SK-N-SH (cell line): ENCODE data around the gene PLVAP. TPM values are rescaled to one million over a fixed set of nuclear protein-coding genes. Genes with fewer than 3 reads are reported as not detected.

Experiments used
- CTCF ChIA-PET: fragments of 300-600, 350-600 bp; formaldehyde crosslinking; extraction: SDS; loops from one replicate; lab custom pipeline; 2021; lab: Yijun Ruan, JAX
- POLR2A ChIA-PET: fragments of 350-600 bp; sonication (Branson Sonifier 250); formaldehyde crosslinking; extraction: SDS; loops from one replicate; lab custom pipeline; 2020; ENCODE audit warnings: antibody characterized with exemption, inconsistent platforms; lab: Yijun Ruan, JAX
- DNase-seq: peaks from one replicate; pipeline ENCODE4 v3.0.0; 2012
- H2AFZ ChIP-seq: fragments of 200-600 bp; sonication (generic); 2 replicates; pipeline ENCODE4 v1.8.1; 2016; ENCODE audit warnings: antibody characterized with exemption, mild to moderate bottlenecking, low read depth
- H3F3A ChIP-seq: fragments of 200-600 bp; sonication (generic); replicated peaks from 2 replicates; pipeline ENCODE3; 2016; ENCODE audit warnings: antibody characterized with exemption, mild to moderate bottlenecking; ENCODE audit not compliant: insufficient read depth
- H3K27ac ChIP-seq, 2 experiments: fragments of 200-500 bp in 1 of 2; fragments of 200-600 bp in 1 of 2; sonication (Bioruptor generic) in 1 of 2; sonication (generic), shearing (Covaris generic) in 1 of 2; 2 replicates each; pipeline versions ENCODE4 v1.5.1 to v1.6.1; 2014 to 2016; ENCODE audit warnings: low read depth in 2 of 2, inconsistent platforms in 1 of 2, low read length in 1 of 2, mild to moderate bottlenecking in 1 of 2, mixed read lengths in 1 of 2
- H3K27me3 ChIP-seq: fragments of 200-600 bp; sonication (generic), shearing (Covaris generic); 2 replicates; pipeline ENCODE4 v1.6.1; 2016; ENCODE audit warnings: mixed run types; ENCODE audit not compliant: insufficient read depth
- H3K36me3 ChIP-seq, 2 experiments: fragments of 200-500 bp in 1 of 2; fragments of 200-600 bp in 1 of 2; sonication (Bioruptor generic) in 1 of 2; sonication (generic) in 1 of 2; replicated peaks in 1 of 2; 2 replicates each; pipeline versions ENCODE3 to v1.5.1; 2014 to 2016; ENCODE audit warnings: low read length in 1 of 2, mild to moderate bottlenecking in 1 of 2; ENCODE audit not compliant: insufficient read depth in 2 of 2, control insufficient read depth in 1 of 2
- H3K4me1 ChIP-seq, 2 experiments: fragments of 200-500 bp in 1 of 2; fragments of 200-600 bp in 1 of 2; sonication (Bioruptor generic) in 1 of 2; sonication (generic), shearing (Covaris generic) in 1 of 2; 2 replicates each; pipeline versions ENCODE4 v1.5.1 to v1.6.1; 2014 to 2016; ENCODE audit warnings: low read depth in 1 of 2, low read length in 1 of 2, mixed run types in 1 of 2; ENCODE audit not compliant: insufficient read depth in 2 of 2, control insufficient read depth in 1 of 2
- H3K4me2 ChIP-seq: fragments of 200-600 bp; sonication (generic), shearing (Covaris generic); 2 replicates; pipeline ENCODE4 v1.6.1; 2017; ENCODE audit warnings: mixed run types
- H3K4me3 ChIP-seq, 2 experiments: fragments of 200-500 bp in 1 of 2; fragments of 200-600 bp in 1 of 2; sonication (Bioruptor generic) in 1 of 2; sonication (generic), shearing (Covaris generic) in 1 of 2; 2 replicates each; pipeline versions ENCODE4 v1.5.1 to v1.8.1; 2014 to 2016; ENCODE audit warnings: low read depth in 2 of 2, inconsistent platforms in 1 of 2, low read length in 1 of 2, mild to moderate bottlenecking in 1 of 2, mixed read lengths in 1 of 2, moderate library complexity in 1 of 2
- H3K79me2 ChIP-seq: fragments of 200-600 bp; sonication (generic); 2 replicates; pipeline ENCODE4 v1.8.1; 2017; ENCODE audit warnings: mild to moderate bottlenecking; ENCODE audit not compliant: insufficient read depth
- H3K9ac ChIP-seq: fragments of 200-600 bp; sonication (generic); 2 replicates; pipeline ENCODE4 v1.6.1; 2017; ENCODE audit warnings: mixed run types
- H3K9me2 ChIP-seq: fragments of 200-600 bp; sonication (generic); 2 replicates; pipeline ENCODE4 v1.6.1; 2017; ENCODE audit warnings: mixed run types
- H3K9me3 ChIP-seq: fragments of 200-600 bp; sonication (generic); 2 replicates; pipeline ENCODE4 v1.6.1; 2017; ENCODE audit warnings: mixed run types, mild to moderate bottlenecking, moderate library complexity
- H4K20me1 ChIP-seq: fragments of 200-600 bp; sonication (generic); 2 replicates; pipeline ENCODE4 v1.6.1; 2017; ENCODE audit warnings: mild to moderate bottlenecking, mixed run types; ENCODE audit not compliant: insufficient read depth
- CHD2 ChIP-seq: fragments of 150-350 bp; IDR thresholded peaks from 2 replicates; pipeline ENCODE4 v1.6.1; 2018; ENCODE audit warnings: low read length; ENCODE audit not compliant: partially characterized antibody
- ELF1 ChIP-seq: IDR thresholded peaks from 2 replicates; pipeline ENCODE4 v1.4.0; 2012
- FOXJ3 ChIP-seq: sonication (generic); formaldehyde crosslinking; IDR thresholded peaks from 2 replicates; pipeline ENCODE4 v1.5.1; 2020; ENCODE audit warnings: mild to moderate bottlenecking, missing genetic modification reagents
- GABPA ChIP-seq: IDR thresholded peaks from 2 replicates; pipeline ENCODE4 v1.4.0; 2012; ENCODE audit warnings: low read depth, mild to moderate bottlenecking
- GATA2 ChIP-seq: sonication (generic); formaldehyde crosslinking; IDR thresholded peaks from 2 replicates; pipeline ENCODE4 v1.5.0; 2020; ENCODE audit warnings: mild to moderate bottlenecking, missing genetic modification reagents
- JUND ChIP-seq: IDR thresholded peaks from 2 replicates; pipeline ENCODE4 v1.4.0; 2012
- RAD21 ChIP-seq: IDR thresholded peaks from 2 replicates; pipeline ENCODE4 v1.6.1; 2012; ENCODE audit warnings: mild to moderate bottlenecking, low read length
- RFX5 ChIP-seq: IDR thresholded peaks from 2 replicates; pipeline ENCODE4 v1.6.1; 2012; ENCODE audit warnings: mild to moderate bottlenecking, improper control_type of control experiment, low read length
- SMC3 ChIP-seq: IDR thresholded peaks from 2 replicates; pipeline ENCODE4 v1.6.1; 2012; ENCODE audit warnings: low read depth, low read length, improper control_type of control experiment
- TAF1 ChIP-seq: IDR thresholded peaks from 2 replicates; pipeline ENCODE4 v1.6.1; 2012; ENCODE audit warnings: low read depth, mild to moderate bottlenecking, low read length, moderate library complexity, borderline replicate concordance
- WGBS: methylation state at CpG from one replicate; pipeline ENCODE4 v1.1.6; 2017; ENCODE audit warnings: low lambda C conversion rate; 5-methylcytosine and 5-hydroxymethylcytosine counted together
- polyA plus RNA-seq, 3 experiments: library from polyadenylated mRNA; depleted of rRNA; stranded (reverse); fragments of >200 nt; gene quantifications; 2 replicates each; pipeline ENCODE4 v1.2.3, GENCODE V29; 2012
- TF ChIP-seq, protein P1 (sequence below): IDR thresholded peaks from 2 replicates; pipeline ENCODE4; 2012
- TF ChIP-seq, protein P2 (sequence below): fragments of 200-600 bp; sonication (generic); IDR thresholded peaks from 2 replicates; pipeline ENCODE4 v1.6.1; 2017; ENCODE audit warnings: antibody characterized with exemption, mild to moderate bottlenecking, moderate library complexity
- TF ChIP-seq, protein P3 (sequence below): IDR thresholded peaks from 2 replicates; pipeline ENCODE4 v1.6.1; 2012; ENCODE audit warnings: mild to moderate bottlenecking, low read depth, low read length, moderate library complexity
- TF ChIP-seq, protein P4 (sequence below): fragments of 150-350 bp; IDR thresholded peaks from 2 replicates; pipeline ENCODE4 v1.6.1; 2017; ENCODE audit warnings: antibody characterized with exemption, low read length, low read depth, borderline replicate concordance

PLVAP gene
- polyA plus RNA-seq, 1 of the 3 experiments (the other 2 are of a cell fraction) = not detected

DNA sequence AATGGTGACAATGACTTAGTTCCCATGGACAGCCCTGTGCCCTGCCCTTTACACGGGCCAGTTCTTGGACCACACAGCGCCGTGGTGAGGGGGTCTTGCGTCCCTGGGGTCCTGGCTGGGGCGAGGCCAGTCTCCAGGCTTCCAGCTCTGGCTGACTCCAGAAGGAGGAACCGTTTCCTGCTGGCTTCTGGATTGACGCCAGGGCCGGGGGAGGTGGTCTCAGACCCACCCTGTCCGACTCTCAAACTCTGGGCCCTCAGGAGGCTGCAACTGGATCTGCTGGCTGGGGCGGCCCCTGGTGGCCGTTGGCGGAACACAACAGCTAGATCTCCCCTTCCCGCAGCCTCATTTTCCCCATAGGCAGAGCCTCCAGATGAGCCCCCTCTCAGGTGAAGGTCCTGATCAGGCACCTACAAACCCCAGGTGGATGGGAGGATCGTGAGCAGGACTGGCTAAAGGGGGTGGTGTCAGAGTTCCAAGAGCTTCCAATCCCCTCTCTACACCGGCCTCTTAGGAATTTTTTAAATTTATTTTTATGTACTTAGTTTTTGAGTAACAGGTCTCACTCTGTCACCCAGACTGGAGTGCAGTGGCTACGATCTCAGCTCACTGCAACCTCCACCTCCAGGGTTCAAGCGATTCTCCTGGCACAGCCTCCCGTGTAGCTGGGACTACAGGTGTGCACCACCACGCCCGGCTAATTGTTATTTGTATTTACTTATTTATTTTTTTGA is 8.9 kb upstream of the PLVAP start:
- ChIA-PET CTCF (interaction anchor here (0.6 to 3.8 kb wide), 39 partner anchors 8 to 578 kb away, joined by 3 to 80 read pairs (median 4); partner anchors contain the start of genes ANO8, BST2, CCDC194 and GTPBP3), POLR2A (interaction anchor here (1.0 kb wide), 1 partner anchor 126 kb away, joined by 3 read pairs; the partner anchor contains the start of gene PGLS)
- Histone ChIP-seq H2AFZ (no peak overlapping the region), H3K9me2 (no peaks in the 10 kb centered on the region), H3K9me3 (no peaks in the 10 kb centered on the region), H3K9ac (no peak overlapping the region), H3F3A (peaks cover 3% of the 10 kb centered on the region), H3K4me1 (peaks cover 0 to 2% of the 10 kb centered on the region in 2 experiments; a peak in 1 of 4 replicates), H3K79me2 (no peaks in the 10 kb centered on the region), H3K27me3 (no peaks in the 10 kb centered on the region), H3K27ac (no peak overlapping the region), H4K20me1 (no peaks in the 10 kb centered on the region), H3K4me3 (peak overlapping the region in 1 of 2 experiments; percentile 47; a peak in 1 of 4 replicates), H3K36me3 (no peaks in the 10 kb centered on the region), H3K4me2 (no peak overlapping the region)
- TF ChIP-seq RAD21 (peak; percentile 77), SMC3 (peak; percentile 73)
- TF ChIP-seq, protein P1, sequence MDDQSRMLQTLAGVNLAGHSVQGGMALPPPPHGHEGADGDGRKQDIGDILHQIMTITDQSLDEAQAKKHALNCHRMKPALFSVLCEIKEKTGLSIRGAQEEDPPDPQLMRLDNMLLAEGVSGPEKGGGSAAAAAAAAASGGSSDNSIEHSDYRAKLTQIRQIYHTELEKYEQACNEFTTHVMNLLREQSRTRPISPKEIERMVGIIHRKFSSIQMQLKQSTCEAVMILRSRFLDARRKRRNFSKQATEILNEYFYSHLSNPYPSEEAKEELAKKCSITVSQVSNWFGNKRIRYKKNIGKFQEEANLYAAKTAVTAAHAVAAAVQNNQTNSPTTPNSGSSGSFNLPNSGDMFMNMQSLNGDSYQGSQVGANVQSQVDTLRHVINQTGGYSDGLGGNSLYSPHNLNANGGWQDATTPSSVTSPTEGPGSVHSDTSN = no peak
- TF ChIP-seq, protein P2, sequence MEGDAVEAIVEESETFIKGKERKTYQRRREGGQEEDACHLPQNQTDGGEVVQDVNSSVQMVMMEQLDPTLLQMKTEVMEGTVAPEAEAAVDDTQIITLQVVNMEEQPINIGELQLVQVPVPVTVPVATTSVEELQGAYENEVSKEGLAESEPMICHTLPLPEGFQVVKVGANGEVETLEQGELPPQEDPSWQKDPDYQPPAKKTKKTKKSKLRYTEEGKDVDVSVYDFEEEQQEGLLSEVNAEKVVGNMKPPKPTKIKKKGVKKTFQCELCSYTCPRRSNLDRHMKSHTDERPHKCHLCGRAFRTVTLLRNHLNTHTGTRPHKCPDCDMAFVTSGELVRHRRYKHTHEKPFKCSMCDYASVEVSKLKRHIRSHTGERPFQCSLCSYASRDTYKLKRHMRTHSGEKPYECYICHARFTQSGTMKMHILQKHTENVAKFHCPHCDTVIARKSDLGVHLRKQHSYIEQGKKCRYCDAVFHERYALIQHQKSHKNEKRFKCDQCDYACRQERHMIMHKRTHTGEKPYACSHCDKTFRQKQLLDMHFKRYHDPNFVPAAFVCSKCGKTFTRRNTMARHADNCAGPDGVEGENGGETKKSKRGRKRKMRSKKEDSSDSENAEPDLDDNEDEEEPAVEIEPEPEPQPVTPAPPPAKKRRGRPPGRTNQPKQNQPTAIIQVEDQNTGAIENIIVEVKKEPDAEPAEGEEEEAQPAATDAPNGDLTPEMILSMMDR = peak; percentile 88
- peak; percentile 88 for DNase-seq
- WGBS = 42% methylated on average over 16 of the region's 20 CpGs

DNA sequence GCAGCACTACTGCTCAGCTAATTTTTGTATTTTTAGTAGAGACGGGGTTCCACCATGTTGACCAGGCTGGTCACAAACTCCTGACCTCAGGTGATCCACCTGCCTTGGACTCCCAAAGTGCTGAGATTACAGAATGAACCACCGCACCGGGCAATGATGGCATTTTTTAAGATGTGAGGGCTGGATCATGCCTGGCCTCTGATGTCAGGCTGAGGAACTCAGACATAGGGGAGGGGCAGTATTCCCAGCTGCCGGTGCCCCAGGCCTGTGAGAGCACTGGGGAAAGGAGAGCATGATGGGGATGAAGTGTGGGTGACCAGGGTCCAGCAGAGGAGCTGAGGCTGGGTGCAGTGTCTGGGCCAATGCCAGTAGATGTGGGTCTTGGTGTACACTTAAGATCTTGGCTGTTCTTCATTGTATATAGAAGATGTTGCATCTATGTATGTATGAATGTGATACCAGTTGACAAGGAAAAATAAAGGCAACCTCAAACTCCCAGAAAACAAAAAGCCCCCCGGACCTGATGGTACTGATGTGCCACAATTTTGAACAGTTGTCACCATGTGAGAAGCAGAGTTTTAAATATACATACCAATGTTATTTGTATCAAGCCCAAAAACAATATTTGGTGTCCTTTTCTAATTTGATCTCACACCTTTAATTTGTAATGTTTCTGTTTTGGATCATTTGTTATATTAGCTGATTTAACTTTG is 3.4 kb upstream of the PLVAP start:
- no peaks in the 10 kb centered on the region for H3K79me2 ChIP-seq
- no peaks in the 10 kb centered on the region for H4K20me1 ChIP-seq
- H2AFZ ChIP-seq = no peak overlapping the region
- H3F3A ChIP-seq = no peaks in the 10 kb centered on the region
- no peaks in the 10 kb centered on the region for H3K9me3 ChIP-seq
- H3K4me2 ChIP-seq = no peak overlapping the region
- H3K4me3 ChIP-seq = no peak overlapping the region
- WGBS = 75% methylated on average over 3 of the region's 5 CpGs
- no peak overlapping the region for H3K9ac ChIP-seq
- H3K27ac ChIP-seq = no peak overlapping the region
- no peaks in the 10 kb centered on the region for H3K27me3 ChIP-seq
- DNase-seq = no peak
- H3K9me2 ChIP-seq = no peaks in the 10 kb centered on the region
- POLR2A ChIA-PET = no interaction called here
- H3K4me1 ChIP-seq = no peaks in the 10 kb centered on the region
- CTCF ChIA-PET = interaction anchor here (0.6 to 1.6 kb wide), 4 partner anchors 11 to 72 kb away, joined by 3 read pairs; no protein-coding TSS in a partner anchor
- no peaks in the 10 kb centered on the region for H3K36me3 ChIP-seq
- TF ChIP-seq CHD2 (no peak), FOXJ3 (no peak), GABPA (no peak), RFX5 (no peak), JUND (no peak), TAF1 (no peak), SMC3 (no peak), GATA2 (CRISPR knock-in tag) (no peak), ELF1 (no peak), RAD21 (no peak)
- TF ChIP-seq, protein P3, sequence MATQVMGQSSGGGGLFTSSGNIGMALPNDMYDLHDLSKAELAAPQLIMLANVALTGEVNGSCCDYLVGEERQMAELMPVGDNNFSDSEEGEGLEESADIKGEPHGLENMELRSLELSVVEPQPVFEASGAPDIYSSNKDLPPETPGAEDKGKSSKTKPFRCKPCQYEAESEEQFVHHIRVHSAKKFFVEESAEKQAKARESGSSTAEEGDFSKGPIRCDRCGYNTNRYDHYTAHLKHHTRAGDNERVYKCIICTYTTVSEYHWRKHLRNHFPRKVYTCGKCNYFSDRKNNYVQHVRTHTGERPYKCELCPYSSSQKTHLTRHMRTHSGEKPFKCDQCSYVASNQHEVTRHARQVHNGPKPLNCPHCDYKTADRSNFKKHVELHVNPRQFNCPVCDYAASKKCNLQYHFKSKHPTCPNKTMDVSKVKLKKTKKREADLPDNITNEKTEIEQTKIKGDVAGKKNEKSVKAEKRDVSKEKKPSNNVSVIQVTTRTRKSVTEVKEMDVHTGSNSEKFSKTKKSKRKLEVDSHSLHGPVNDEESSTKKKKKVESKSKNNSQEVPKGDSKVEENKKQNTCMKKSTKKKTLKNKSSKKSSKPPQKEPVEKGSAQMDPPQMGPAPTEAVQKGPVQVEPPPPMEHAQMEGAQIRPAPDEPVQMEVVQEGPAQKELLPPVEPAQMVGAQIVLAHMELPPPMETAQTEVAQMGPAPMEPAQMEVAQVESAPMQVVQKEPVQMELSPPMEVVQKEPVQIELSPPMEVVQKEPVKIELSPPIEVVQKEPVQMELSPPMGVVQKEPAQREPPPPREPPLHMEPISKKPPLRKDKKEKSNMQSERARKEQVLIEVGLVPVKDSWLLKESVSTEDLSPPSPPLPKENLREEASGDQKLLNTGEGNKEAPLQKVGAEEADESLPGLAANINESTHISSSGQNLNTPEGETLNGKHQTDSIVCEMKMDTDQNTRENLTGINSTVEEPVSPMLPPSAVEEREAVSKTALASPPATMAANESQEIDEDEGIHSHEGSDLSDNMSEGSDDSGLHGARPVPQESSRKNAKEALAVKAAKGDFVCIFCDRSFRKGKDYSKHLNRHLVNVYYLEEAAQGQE = no peak
- TF ChIP-seq, protein P4, sequence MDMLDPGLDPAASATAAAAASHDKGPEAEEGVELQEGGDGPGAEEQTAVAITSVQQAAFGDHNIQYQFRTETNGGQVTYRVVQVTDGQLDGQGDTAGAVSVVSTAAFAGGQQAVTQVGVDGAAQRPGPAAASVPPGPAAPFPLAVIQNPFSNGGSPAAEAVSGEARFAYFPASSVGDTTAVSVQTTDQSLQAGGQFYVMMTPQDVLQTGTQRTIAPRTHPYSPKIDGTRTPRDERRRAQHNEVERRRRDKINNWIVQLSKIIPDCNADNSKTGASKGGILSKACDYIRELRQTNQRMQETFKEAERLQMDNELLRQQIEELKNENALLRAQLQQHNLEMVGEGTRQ = no peak
- TF ChIP-seq, protein P2 = no peak
